T-cell (primary cell): Measurements from ENCODE around the gene SPOCK1. TPM values are rescaled to one million over a fixed set of nuclear protein-coding genes. Genes with fewer than 3 reads are reported as not detected.

Experiments
- ATAC-seq, 4 experiments: fragments of 200-7000 bp in 3 of 4; fragments of 150-1000 bp in 1 of 4; cut with Tn5 transposase; replicated peaks in 1 of 4; 1 replicate in 3 of 4; 2 replicates in 1 of 4; pipeline ENCODE4 v1.10.0; 2021; ENCODE audit warnings: moderate library complexity in 3 of 4, mild to moderate bottlenecking in 2 of 4, moderate number of reproducible peaks in 1 of 4
- CTCF ChIA-PET, 2 donors: fragments of 300-600 bp; sonication (Branson Sonifier 250); formaldehyde crosslinking; loops; one replicate each; lab custom pipeline; 2022; ENCODE audit warnings: antibody characterized with exemption in 2 of 2; lab: Charles Lee
- POLR2A ChIA-PET, 2 donors: fragments of 300-600 bp; sonication (Branson Sonifier 250); formaldehyde crosslinking; loops; one replicate each; lab custom pipeline; 2022; ENCODE audit warnings: antibody characterized with exemption in 2 of 2; lab: Charles Lee
- DNase-seq, 35 experiments: peaks; one replicate each; pipeline versions ENCODE4 v3.0.0 to v3.0.0-alpha.2; 2013 to 2023
- H3K27ac ChIP-seq: one replicate; pipeline ENCODE4 v1.5.1; 2013; ENCODE audit warnings: low read length
- H3K27me3 ChIP-seq, 2 experiments: replicated peaks in 1 of 2; 1 replicate in 1 of 2; 2 replicates in 1 of 2; pipeline versions ENCODE4 v1.6.1 to v1.7.0; 2013; ENCODE audit warnings: low read length in 1 of 2, mixed read lengths in 1 of 2; ENCODE audit not compliant: control insufficient read depth in 2 of 2, insufficient read depth in 2 of 2; ENCODE audit errors: extremely low read depth in 1 of 2
- H3K36me3 ChIP-seq, 2 donors: 1 replicate in 1 of 2; 2 replicates in 1 of 2; pipeline versions ENCODE4 v1.6.1 to v1.7.0; 2013; ENCODE audit warnings: low read length in 1 of 2; ENCODE audit not compliant: control insufficient read depth in 2 of 2, insufficient read depth in 1 of 2; ENCODE audit errors: extremely low read depth in 1 of 2
- H3K4me1 ChIP-seq, 2 experiments: 1 replicate in 1 of 2; 2 replicates in 1 of 2; pipeline versions ENCODE4 v1.6.1 to v1.7.0; 2013; ENCODE audit warnings: low read length in 2 of 2, mixed read lengths in 1 of 2; ENCODE audit not compliant: insufficient read depth in 2 of 2, control insufficient read depth in 1 of 2; ENCODE audit errors: extremely low read depth in 1 of 2
- H3K4me3 ChIP-seq, 2 donors: 1 replicate in 1 of 2; 2 replicates in 1 of 2; pipeline versions ENCODE4 v1.5.1 to v1.7.0; 2013; ENCODE audit warnings: mild to moderate bottlenecking in 2 of 2, low read length in 1 of 2, moderate library complexity in 1 of 2; ENCODE audit not compliant: control insufficient read depth in 1 of 2; ENCODE audit errors: extremely low read depth in 1 of 2
- H3K9me3 ChIP-seq: 2 replicates; pipeline ENCODE4 v1.7.0; 2013
- H3K27ac Mint-ChIP-seq, 2 donors: one replicate each; pipeline ENCODE4 v1.8.0; 2020 to 2021; ENCODE audit warnings: mild to moderate bottlenecking in 2 of 2, mixed read lengths in 2 of 2
- H3K27me3 Mint-ChIP-seq, 2 donors: one replicate each; pipeline ENCODE4 v1.8.0; 2021 to 2022; ENCODE audit warnings: mixed read lengths in 2 of 2
- H3K36me3 Mint-ChIP-seq: one replicate; pipeline ENCODE4 v1.8.0; 2021; ENCODE audit warnings: mixed read lengths
- H3K4me1 Mint-ChIP-seq, 3 donors: one replicate each; pipeline ENCODE4 v1.8.0; 2020 to 2022; ENCODE audit warnings: mixed read lengths in 3 of 3, mild to moderate bottlenecking in 1 of 3
- H3K4me3 Mint-ChIP-seq, 3 donors: one replicate each; pipeline ENCODE4 v1.8.0; 2020 to 2022; ENCODE audit warnings: mild to moderate bottlenecking in 3 of 3, mixed read lengths in 3 of 3, moderate library complexity in 3 of 3
- H3K9me3 Mint-ChIP-seq, 3 donors: one replicate each; pipeline ENCODE4 v1.8.0; 2020 to 2022; ENCODE audit warnings: mixed read lengths in 3 of 3
- WGBS: methylation state at CpG from one replicate; pipeline ENCODE4 v1.1.5; 2013; ENCODE audit warnings: missing lambda C conversion rate; ENCODE audit not compliant: insufficient coverage; 5-methylcytosine and 5-hydroxymethylcytosine counted together
- total RNA-seq, 35 experiments: library from RNA in 6 of 35; stranded (reverse) in 6 of 35; fragments of 120-200 nt in 1 of 35; gene quantifications; one replicate each; pipeline versions ENCODE4 v1.2.1 to v1.2.4 and lab custom pipeline; 2013 to 2026

Gene SPOCK1
- total RNA-seq, 5 donors from 2014 or later (not counting 1 experiment from before 2014, with no cell fraction given) = 0.57 TPM; not detected in 4

- Histone ChIP-seq H3K36me3 (no peaks in the 10 kb centered on the region), H3K9me3 (no peaks in the 10 kb centered on the region), H3K4me1 (no peaks in the 10 kb centered on the region), H3K27ac (no peak overlapping the region), H3K27me3 (peaks cover 0 to 12% of the 10 kb centered on the region in 2 experiments), H3K4me3 (no peak overlapping the region)
- ChIA-PET POLR2A (no interaction called here), CTCF (no interaction called here)
- Mint-ChIP-seq H3K4me3 (no peak overlapping the region), H3K27ac (no peak overlapping the region), H3K27me3 (peaks cover 15 to 21% of the 10 kb centered on the region in 2 donors), H3K4me1 (no peaks in the 10 kb centered on the region), H3K36me3 (no peaks in the 10 kb centered on the region), H3K9me3 (no peaks in the 10 kb centered on the region)
- 26% methylated on average over 3 of the region's 6 CpGs for WGBS
- ATAC-seq (no peak), DNase-seq (no peak)
Measured at GRCh38 chr5:137461391-137462264, 37.5 kb downstream of the SPOCK1 start.

GRCh38 chr5:137454671-137455070 lies 44.5 kb downstream of the SPOCK1 start:
- Histone ChIP-seq H3K27ac (no peak overlapping the region), H3K9me3 (no peaks in the 10 kb centered on the region), H3K4me3 (no peak overlapping the region), H3K4me1 (no peaks in the 10 kb centered on the region), H3K36me3 (no peaks in the 10 kb centered on the region), H3K27me3 (no peaks in the 10 kb centered on the region)
- ATAC-seq = no peak
- Mint-ChIP-seq H3K27ac (no peak overlapping the region), H3K4me3 (no peak overlapping the region), H3K4me1 (no peaks in the 10 kb centered on the region), H3K36me3 (no peaks in the 10 kb centered on the region), H3K27me3 (peaks cover 2 to 5% of the 10 kb centered on the region in 2 donors), H3K9me3 (peaks cover 0 to 7% (median 5%) of the 10 kb centered on the region in 3 donors)
- no peak for DNase-seq
- ChIA-PET POLR2A (no interaction called here), CTCF (no interaction called here)

GRCh38 chr5:137453483-137454080 lies 45.5 kb downstream of the SPOCK1 start:
- ChIA-PET CTCF (no interaction called here), POLR2A (no interaction called here)
- DNase-seq (peak in 1 of 35 experiments; percentile 5), ATAC-seq (no peak)
- no peak overlapping the region for H3K27ac ChIP-seq
- no peaks in the 10 kb centered on the region for H3K36me3 Mint-ChIP-seq
- no peaks in the 10 kb centered on the region for H3K27me3 ChIP-seq
- H3K4me1 Mint-ChIP-seq = no peaks in the 10 kb centered on the region
- H3K4me3 Mint-ChIP-seq = no peak overlapping the region
- peaks cover 0 to 7% of the 10 kb centered on the region in 2 donors for H3K27me3 Mint-ChIP-seq
- H3K4me3 ChIP-seq = no peak overlapping the region
- H3K36me3 ChIP-seq = no peaks in the 10 kb centered on the region
- no CpG with 5 or more reads among the region's 6 CpGs for WGBS
- no peak overlapping the region for H3K27ac Mint-ChIP-seq
- no peaks in the 10 kb centered on the region for H3K9me3 ChIP-seq
- no peaks in the 10 kb centered on the region for H3K4me1 ChIP-seq
- peaks cover 0 to 7% (median 5%) of the 10 kb centered on the region in 3 donors for H3K9me3 Mint-ChIP-seq

- Histone ChIP-seq H3K4me3 (no peak overlapping the region), H3K27me3 (no peaks in the 10 kb centered on the region), H3K9me3 (no peaks in the 10 kb centered on the region), H3K36me3 (no peaks in the 10 kb centered on the region), H3K4me1 (no peaks in the 10 kb centered on the region), H3K27ac (no peak overlapping the region)
- no peaks in the 10 kb centered on the region for H3K36me3 Mint-ChIP-seq
- ChIA-PET POLR2A (no interaction called here), CTCF (no interaction called here)
- H3K4me3 Mint-ChIP-seq = no peak overlapping the region
- H3K27me3 Mint-ChIP-seq = peaks cover 0 to 10% of the 10 kb centered on the region in 2 donors
- ATAC-seq (no peak), DNase-seq (no peak)
- H3K27ac Mint-ChIP-seq = no peak overlapping the region
- peaks cover 0 to 7% (median 5%) of the 10 kb centered on the region in 3 donors for H3K9me3 Mint-ChIP-seq
- 73% methylated on average over 3 of the region's 3 CpGs for WGBS
- no peaks in the 10 kb centered on the region for H3K4me1 Mint-ChIP-seq
Measured at GRCh38 chr5:137450759-137451158, 48.4 kb downstream of the SPOCK1 start.

- WGBS = 69% methylated on average over 3 of the region's 3 CpGs
- Histone ChIP-seq H3K36me3 (no peaks in the 10 kb centered on the region), H3K27ac (no peak overlapping the region), H3K4me1 (no peaks in the 10 kb centered on the region), H3K27me3 (peaks cover 0 to 8% of the 10 kb centered on the region in 2 experiments), H3K4me3 (no peak overlapping the region), H3K9me3 (no peaks in the 10 kb centered on the region)
- CTCF ChIA-PET = no interaction called here
- no peaks in the 10 kb centered on the region for H3K36me3 Mint-ChIP-seq
- ATAC-seq (no peak), DNase-seq (no peak)
- no peak overlapping the region for H3K4me3 Mint-ChIP-seq
- H3K27ac Mint-ChIP-seq = no peak overlapping the region
- peaks cover 0 to 2% (median 2%) of the 10 kb centered on the region in 3 donors for H3K9me3 Mint-ChIP-seq
- POLR2A ChIA-PET = no interaction called here
- peaks cover 11 to 18% of the 10 kb centered on the region in 2 donors for H3K27me3 Mint-ChIP-seq
- H3K4me1 Mint-ChIP-seq = no peaks in the 10 kb centered on the region
Measured at GRCh38 chr5:137448868-137449267, 50.3 kb downstream of the SPOCK1 start.

GRCh38 chr5:137446615-137447014 lies 52.5 kb downstream of the SPOCK1 start:
- ChIA-PET CTCF (no interaction called here), POLR2A (no interaction called here)
- no CpG with 5 or more reads among the region's 4 CpGs for WGBS
- Histone ChIP-seq H3K4me3 (no peak overlapping the region), H3K36me3 (no peaks in the 10 kb centered on the region), H3K9me3 (no peaks in the 10 kb centered on the region), H3K4me1 (no peaks in the 10 kb centered on the region), H3K27ac (no peak overlapping the region), H3K27me3 (peaks cover 0 to 11% of the 10 kb centered on the region in 2 experiments)
- Mint-ChIP-seq H3K4me3 (no peak overlapping the region), H3K9me3 (no peaks in the 10 kb centered on the region), H3K4me1 (no peaks in the 10 kb centered on the region), H3K36me3 (no peaks in the 10 kb centered on the region), H3K27me3 (peaks cover 11 to 19% of the 10 kb centered on the region in 2 donors), H3K27ac (no peak overlapping the region)
- ATAC-seq (no peak), DNase-seq (no peak)
